ENCODE results near the gene DNAH14. TPM values are rescaled to one million over a fixed set of nuclear protein-coding genes. Genes with fewer than 3 reads are reported as not detected.
"Not testable (repeated sequence)": the region's sequence is repeated elsewhere in the genome, so short reads cannot be mapped to it uniquely, and the experiment has no call there.

DNAH14 gene
- total and polyA plus RNA-seq, 2 experiments from 2014 or later = 14.7 to 46.1 TPM

DNA sequence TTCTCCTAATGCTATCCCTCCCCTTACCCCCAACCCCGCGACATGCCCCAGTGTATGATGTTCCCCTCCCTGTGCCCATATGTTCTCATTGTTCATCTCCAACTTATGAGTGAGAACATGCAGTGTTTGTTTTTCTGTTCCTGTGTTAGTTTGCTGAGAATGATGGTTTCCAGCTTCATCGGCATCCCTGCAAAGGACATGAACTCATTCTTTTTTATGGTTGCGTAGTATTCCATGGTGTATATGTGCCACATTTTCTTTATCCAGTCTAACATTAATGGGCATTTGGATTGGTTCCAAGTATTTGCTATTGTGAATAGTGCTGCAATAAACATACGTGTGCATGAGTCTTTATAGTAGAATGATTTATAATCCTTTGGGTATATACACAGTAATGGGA lies 78.6 kb downstream of the DNAH14 start:
- not testable (repeated sequence) for H3K9me3 ChIP-seq (ENCODE audit: low read depth); DNase-seq (ENCODE audit: low spot score); H3K36me3 ChIP-seq (replicated peaks; ENCODE audit: insufficient read depth, low read depth); H2AFZ ChIP-seq; H3K27me3 ChIP-seq; H3K4me3 ChIP-seq; H3K27ac ChIP-seq; H4K20me1 ChIP-seq (ENCODE audit: insufficient read depth, poor library complexity, severe bottlenecking); H3K4me2 ChIP-seq; H3K9me2 ChIP-seq (replicated peaks; ENCODE audit: insufficient read depth); H3K79me2 ChIP-seq; H3K4me1 ChIP-seq (ENCODE audit: insufficient read depth)
- WGBS (ENCODE audit: low lambda C conversion rate, missing lambda C conversion rate) = 98% methylated on average over 5 of the region's 5 CpGs

GRCh38 chr1:225021037-225021436 lies 91.6 kb downstream of the DNAH14 start:
- Histone ChIP-seq H3K27me3 (no peaks in the 10 kb centered on the region), H3K9me2 (replicated peaks; ENCODE audit: insufficient read depth) (no peaks in the 10 kb centered on the region), H2AFZ (no peak overlapping the region), H3K4me1 (ENCODE audit: insufficient read depth) (no peaks in the 10 kb centered on the region), H3K27ac (no peak overlapping the region), H3K36me3 (replicated peaks; ENCODE audit: insufficient read depth, low read depth) (no peaks in the 10 kb centered on the region), H3K9me3 (ENCODE audit: low read depth) (peaks cover 8% of the 10 kb centered on the region), H3K4me3 (no peak overlapping the region), H3K79me2 (no peaks in the 10 kb centered on the region), H3K4me2 (no peak overlapping the region), H4K20me1 (ENCODE audit: insufficient read depth, poor library complexity, severe bottlenecking) (no peaks in the 10 kb centered on the region)
- no peak for DNase-seq (ENCODE audit: low spot score)
- no peak for TF ChIP-seq EZH2 (IDR thresholded peaks at IDR 0.05; ENCODE audit: borderline replicate concordance)

- TF ChIP-seq, protein P1, sequence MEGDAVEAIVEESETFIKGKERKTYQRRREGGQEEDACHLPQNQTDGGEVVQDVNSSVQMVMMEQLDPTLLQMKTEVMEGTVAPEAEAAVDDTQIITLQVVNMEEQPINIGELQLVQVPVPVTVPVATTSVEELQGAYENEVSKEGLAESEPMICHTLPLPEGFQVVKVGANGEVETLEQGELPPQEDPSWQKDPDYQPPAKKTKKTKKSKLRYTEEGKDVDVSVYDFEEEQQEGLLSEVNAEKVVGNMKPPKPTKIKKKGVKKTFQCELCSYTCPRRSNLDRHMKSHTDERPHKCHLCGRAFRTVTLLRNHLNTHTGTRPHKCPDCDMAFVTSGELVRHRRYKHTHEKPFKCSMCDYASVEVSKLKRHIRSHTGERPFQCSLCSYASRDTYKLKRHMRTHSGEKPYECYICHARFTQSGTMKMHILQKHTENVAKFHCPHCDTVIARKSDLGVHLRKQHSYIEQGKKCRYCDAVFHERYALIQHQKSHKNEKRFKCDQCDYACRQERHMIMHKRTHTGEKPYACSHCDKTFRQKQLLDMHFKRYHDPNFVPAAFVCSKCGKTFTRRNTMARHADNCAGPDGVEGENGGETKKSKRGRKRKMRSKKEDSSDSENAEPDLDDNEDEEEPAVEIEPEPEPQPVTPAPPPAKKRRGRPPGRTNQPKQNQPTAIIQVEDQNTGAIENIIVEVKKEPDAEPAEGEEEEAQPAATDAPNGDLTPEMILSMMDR (IDR thresholded peaks at IDR 0.05; ENCODE audit: poor library complexity) = no peak
- TF ChIP-seq EZH2phosphoT487 (IDR thresholded peaks at IDR 0.05; ENCODE audit: low read depth, severe bottlenecking, unreplicated experiment) (no peak), EZH2 (IDR thresholded peaks at IDR 0.05; ENCODE audit: borderline replicate concordance) (no peak)
- H3K9me2 ChIP-seq (replicated peaks; ENCODE audit: insufficient read depth) = no peaks in the 10 kb centered on the region
- no peaks in the 10 kb centered on the region for H3K36me3 ChIP-seq (replicated peaks; ENCODE audit: insufficient read depth, low read depth)
- no peaks in the 10 kb centered on the region for H3K9me3 ChIP-seq (ENCODE audit: low read depth)
- no peak overlapping the region for H2AFZ ChIP-seq
- DNase-seq (ENCODE audit: low spot score) = no peak
- no peaks in the 10 kb centered on the region for H4K20me1 ChIP-seq (ENCODE audit: insufficient read depth, poor library complexity, severe bottlenecking)
- H3K4me1 ChIP-seq (ENCODE audit: insufficient read depth) = no peaks in the 10 kb centered on the region
- no peak overlapping the region for H3K4me3 ChIP-seq
- WGBS (ENCODE audit: low lambda C conversion rate, missing lambda C conversion rate) = 93% methylated on average over 1 of the region's 1 CpG
- no peaks in the 10 kb centered on the region for H3K79me2 ChIP-seq
- H3K27me3 ChIP-seq = no peaks in the 10 kb centered on the region
- H3K27ac ChIP-seq = no peak overlapping the region
- no peak overlapping the region for H3K4me2 ChIP-seq
Measured at GRCh38 chr1:225026701-225027100, 97.2 kb downstream of the DNAH14 start.

- H3K9me3 ChIP-seq (ENCODE audit: low read depth); H3K27ac ChIP-seq; H2AFZ ChIP-seq; H3K4me2 ChIP-seq; H3K4me1 ChIP-seq (ENCODE audit: insufficient read depth); H4K20me1 ChIP-seq (ENCODE audit: insufficient read depth, poor library complexity, severe bottlenecking); DNase-seq (ENCODE audit: low spot score); H3K9me2 ChIP-seq (replicated peaks; ENCODE audit: insufficient read depth); H3K79me2 ChIP-seq; H3K4me3 ChIP-seq; H3K27me3 ChIP-seq; H3K36me3 ChIP-seq (replicated peaks; ENCODE audit: insufficient read depth, low read depth): not testable (repeated sequence)
- 88% methylated on average over 1 of the region's 1 CpG for WGBS (ENCODE audit: low lambda C conversion rate, missing lambda C conversion rate)
Measured at GRCh38 chr1:225036441-225036840, 107.0 kb downstream of the DNAH14 start.

DNA sequence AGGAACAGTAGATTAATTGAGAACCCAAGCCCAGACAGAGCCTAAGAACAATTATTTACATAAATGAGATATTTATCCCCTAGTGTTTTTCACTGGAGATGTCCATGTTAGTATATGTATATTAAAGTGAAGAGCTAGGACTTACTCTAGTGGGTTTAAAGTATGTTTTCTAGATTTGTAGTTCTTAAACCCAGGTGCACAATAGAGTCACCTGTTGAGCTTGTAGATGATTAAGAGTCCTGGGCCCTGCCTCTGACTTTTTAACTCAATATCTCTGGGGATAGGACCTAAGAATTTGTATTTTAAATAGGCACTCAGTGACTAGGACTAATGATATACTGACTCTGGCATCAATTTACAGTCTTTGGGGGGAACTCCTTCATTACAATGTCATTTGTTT lies 112.8 kb downstream of the DNAH14 start:
- no peaks in the 10 kb centered on the region for H3K9me2 ChIP-seq (replicated peaks; ENCODE audit: insufficient read depth)

More for the DNA sequence above, 112.8 kb downstream of the DNAH14 start:
- Histone ChIP-seq H3K79me2 (no peaks in the 10 kb centered on the region), H3K27ac (no peak overlapping the region), H2AFZ (no peak overlapping the region), H3K9me3 (ENCODE audit: low read depth) (no peaks in the 10 kb centered on the region), H3K4me1 (ENCODE audit: insufficient read depth) (no peaks in the 10 kb centered on the region), H3K4me2 (no peak overlapping the region), H3K36me3 (replicated peaks; ENCODE audit: insufficient read depth, low read depth) (no peaks in the 10 kb centered on the region), H4K20me1 (ENCODE audit: insufficient read depth, poor library complexity, severe bottlenecking) (no peaks in the 10 kb centered on the region), H3K4me3 (no peak overlapping the region), H3K27me3 (no peaks in the 10 kb centered on the region)
- TF ChIP-seq EZH2phosphoT487 (IDR thresholded peaks at IDR 0.05; ENCODE audit: low read depth, severe bottlenecking, unreplicated experiment) (no peak), EZH2 (IDR thresholded peaks at IDR 0.05; ENCODE audit: borderline replicate concordance) (no peak)
- TF ChIP-seq, protein P1 (IDR thresholded peaks at IDR 0.05; ENCODE audit: poor library complexity) = no peak
- DNase-seq (ENCODE audit: low spot score) = no peak
